H54 (cell line): ENCODE data around the gene TMEM132E.

Experiments
- DNase-seq: peaks from one replicate; pipeline ENCODE4 v3.0.0; 2011; ENCODE audit warnings: low spot score, mixed read lengths; ENCODE audit not compliant: insufficient read length
- FAIRE-seq: peaks from 3 replicates; lab custom pipeline; 2011; peaks lifted over from hg19 to GRCh38; lab: Jason Lieb, UNC
- POLR2A ChIP-seq: IDR thresholded peaks from 2 replicates; pipeline ENCODE4 v1.6.1; 2011; ENCODE audit warnings: low read depth, mild to moderate bottlenecking, low read length

The TMEM132E gene

GRCh38 chr17:34620458-34620857 lies 41.1 kb downstream of the TMEM132E start:
- DNase-seq (no peak), FAIRE-seq (no peak)

DNA sequence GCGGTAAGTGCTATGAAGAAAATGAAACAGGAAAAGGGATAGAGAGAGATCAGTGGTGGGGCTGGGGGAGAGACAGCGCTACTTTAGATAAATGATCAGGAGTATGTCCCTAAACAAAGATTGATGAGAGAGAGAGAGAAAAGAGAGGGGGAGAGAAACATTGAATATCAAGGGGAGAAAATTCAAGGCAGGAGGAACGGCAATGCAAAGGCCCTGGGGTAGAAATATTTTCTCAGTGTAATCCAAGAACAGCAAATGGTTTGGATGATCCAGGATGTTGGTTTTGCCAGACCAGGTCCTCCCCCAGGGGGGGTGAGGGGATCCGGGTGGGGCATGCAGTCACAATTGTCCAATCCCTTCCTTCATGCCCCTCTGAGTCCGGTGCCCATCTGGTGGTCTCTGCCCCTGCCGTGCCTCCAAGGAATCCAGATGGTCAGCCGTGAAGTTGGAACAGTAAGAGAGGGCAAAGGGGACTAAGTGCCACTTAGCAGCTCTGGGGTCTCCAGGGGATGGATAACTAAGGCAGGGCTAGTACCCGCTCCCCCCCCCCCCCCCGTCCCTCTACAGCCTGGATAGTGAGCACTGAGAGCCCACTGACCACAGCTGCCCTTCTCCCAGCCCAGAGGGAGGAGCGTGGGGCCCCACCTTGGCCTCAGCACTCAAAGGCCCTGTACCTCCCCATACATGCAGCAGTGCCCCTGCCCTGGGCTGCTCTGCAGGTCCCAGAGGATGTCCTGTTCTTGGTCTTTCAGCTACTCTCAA lies 43.7 kb downstream of the TMEM132E start:
- no peak for FAIRE-seq
- TF ChIP-seq POLR2A = no peak
- DNase-seq = no peak

More at GRCh38 chr17:34620458-34620857, 41.1 kb downstream of the TMEM132E start:
- no peak for TF ChIP-seq POLR2A

- TF ChIP-seq POLR2A = no peak
- FAIRE-seq = no peak
- DNase-seq = no peak
These were observed 44.7 kb downstream of the TMEM132E start for GRCh38 chr17:34623856-34624766.

- no peak for TF ChIP-seq POLR2A
- FAIRE-seq (no peak), DNase-seq (no peak)
These were observed 45.5 kb downstream of the TMEM132E start for GRCh38 chr17:34624767-34625383.

- no peak for FAIRE-seq
- DNase-seq = no peak
- TF ChIP-seq POLR2A = no peak
These were observed 46.8 kb downstream of the TMEM132E start for GRCh38 chr17:34626121-34626681.

DNA sequence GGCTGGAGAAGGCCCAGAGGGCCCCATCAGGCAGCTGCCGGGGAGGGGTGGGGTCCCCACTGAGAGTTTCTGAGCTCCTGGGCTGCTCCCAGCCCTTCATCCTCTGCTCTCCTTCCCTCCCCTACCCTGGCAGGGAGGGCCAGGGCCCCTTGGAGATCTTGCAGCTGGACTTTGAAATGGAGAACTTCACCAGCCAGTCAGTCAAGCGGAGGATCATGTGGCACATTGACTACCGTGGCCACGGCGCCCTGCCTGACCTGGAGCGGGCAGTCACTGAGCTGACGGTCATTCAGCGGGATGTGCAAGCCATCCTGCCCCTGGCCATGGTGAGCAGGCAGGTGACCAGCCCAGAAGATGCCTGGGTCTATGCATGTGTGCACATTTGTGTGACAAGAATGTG lies 49.5 kb downstream of the TMEM132E start:
- no peak for TF ChIP-seq POLR2A
- no peak for FAIRE-seq
- DNase-seq = no peak

DNA sequence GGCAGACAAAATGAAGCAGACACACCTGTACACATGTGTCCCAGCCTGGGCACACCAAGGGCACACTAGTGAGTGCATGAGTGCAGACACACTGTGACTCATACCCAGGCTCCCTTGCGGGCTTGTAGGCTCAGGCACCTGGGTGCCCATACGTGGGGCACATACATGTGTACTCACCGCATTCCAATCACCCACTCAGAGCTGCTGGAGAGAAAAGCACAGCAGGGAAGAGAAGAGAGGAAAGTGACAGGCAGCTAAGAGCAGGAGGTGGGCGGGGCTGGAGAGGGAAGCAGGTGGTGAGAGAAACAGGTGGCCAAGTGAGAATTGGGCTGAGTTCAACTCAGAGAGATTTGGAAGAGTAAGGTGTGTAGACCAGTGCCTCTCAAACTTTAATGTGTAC lies 54.0 kb downstream of the TMEM132E start:
- FAIRE-seq (no peak), DNase-seq (no peak)
- TF ChIP-seq POLR2A = no peak

GRCh38 chr17:34633760-34634159 lies 54.4 kb downstream of the TMEM132E start:
- DNase-seq = no peak
- TF ChIP-seq POLR2A = no peak
- FAIRE-seq = no peak

- no peak for DNase-seq
- no peak for TF ChIP-seq POLR2A
These were observed 55.3 kb downstream of the TMEM132E start for GRCh38 chr17:34634551-34635160.

GRCh38 chr17:34635876-34636275 lies 56.5 kb downstream of the TMEM132E start:
- no peak for FAIRE-seq
- TF ChIP-seq POLR2A = no peak
- DNase-seq = no peak

More at GRCh38 chr17:34634551-34635160, 55.3 kb downstream of the TMEM132E start:
- no peak for FAIRE-seq

DNA sequence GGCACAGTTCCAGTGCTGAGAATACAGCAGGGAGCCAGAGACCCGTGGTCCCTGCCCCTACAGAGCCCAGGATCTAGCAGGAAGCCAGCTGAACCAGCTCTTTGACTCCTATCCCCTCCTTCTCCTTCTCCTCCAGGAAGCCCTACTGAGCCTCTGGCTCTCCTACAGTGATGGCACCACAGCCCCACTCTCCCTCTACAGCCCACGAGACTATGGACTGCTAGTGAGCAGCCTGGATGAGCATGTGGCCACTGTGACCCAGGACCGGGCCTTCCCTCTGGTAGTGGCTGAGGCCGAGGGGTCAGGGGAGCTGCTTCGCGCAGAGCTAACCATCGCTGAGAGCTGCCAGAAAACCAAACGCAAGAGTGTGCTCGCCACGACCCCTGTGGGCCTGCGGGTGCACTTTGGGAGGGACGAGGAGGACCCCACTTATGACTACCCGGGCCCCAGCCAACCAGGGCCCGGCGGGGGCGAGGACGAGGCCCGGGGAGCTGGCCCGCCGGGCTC lies 57.7 kb downstream of the TMEM132E start:
- DNase-seq (no peak), FAIRE-seq (no peak)
- TF ChIP-seq POLR2A = no peak

DNA sequence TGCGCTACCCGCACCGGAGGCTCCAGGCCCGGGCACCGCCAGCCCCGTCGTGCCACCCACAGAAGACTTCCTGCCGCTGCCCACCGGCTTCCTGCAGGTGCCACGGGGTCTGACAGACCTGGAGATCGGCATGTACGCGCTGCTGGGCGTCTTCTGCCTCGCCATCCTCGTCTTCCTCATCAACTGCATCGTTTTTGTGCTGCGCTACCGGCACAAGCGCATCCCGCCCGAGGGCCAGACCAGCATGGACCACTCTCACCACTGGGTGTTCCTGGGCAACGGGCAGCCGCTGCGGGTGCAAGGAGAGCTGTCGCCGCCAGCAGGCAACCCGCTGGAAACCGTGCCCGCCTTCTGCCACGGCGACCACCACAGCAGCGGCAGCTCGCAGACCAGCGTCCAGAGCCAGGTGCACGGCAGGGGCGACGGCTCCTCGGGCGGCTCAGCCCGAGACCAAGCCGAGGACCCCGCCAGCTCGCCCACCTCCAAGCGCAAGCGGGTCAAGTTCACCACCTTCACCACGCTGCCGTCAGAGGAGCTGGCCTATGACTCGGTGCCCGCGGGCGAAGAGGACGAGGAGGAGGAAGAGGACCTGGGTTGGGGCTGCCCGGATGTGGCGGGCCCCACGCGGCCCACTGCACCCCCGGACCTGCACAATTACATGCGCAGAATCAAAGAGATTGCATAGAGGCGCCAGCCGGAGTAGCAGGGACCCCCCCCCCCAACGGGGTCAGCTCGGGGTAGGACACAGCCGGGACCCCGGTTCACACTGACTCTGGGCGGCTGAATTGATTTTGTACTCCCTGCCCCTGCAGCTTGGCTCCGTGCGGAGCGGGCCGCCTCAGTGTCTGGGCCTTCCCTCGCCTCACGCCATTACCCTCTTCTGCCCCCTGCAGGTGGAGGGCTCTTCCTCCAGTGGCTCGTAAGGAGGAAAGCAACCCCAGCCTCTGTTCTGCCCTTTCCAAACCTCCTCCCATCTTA lies 58.5 kb downstream of the TMEM132E start:
- peak; percentile 69 for DNase-seq
- FAIRE-seq = no peak
- no peak for TF ChIP-seq POLR2A
